ENCODE results near the gene HPRT1. TPM values are rescaled to one million over a fixed set of nuclear protein-coding genes. Genes with fewer than 3 reads are reported as not detected.

Gene HPRT1
- total RNA-seq, 1 donor from 2014 or later, result 17.8 TPM

GRCh38 chrX:134452596-134452995 lies 7.4 kb upstream of the HPRT1 start:
- Mint-ChIP-seq H3K27ac (no peak overlapping the region), H3K27me3 (ENCODE audit: low read depth) (no peaks in the 10 kb centered on the region), H3K4me3 (no peak overlapping the region), H3K9me3 (peaks cover 20% of the 10 kb centered on the region), H3K4me1 (no peaks in the 10 kb centered on the region), H3K36me3 (no peaks in the 10 kb centered on the region)
- no peak for DNase-seq (ENCODE audit: low spot score in 2 of 2, unreplicated experiment in 2 of 2)
- TF ChIP-seq CTCF (IDR thresholded peaks at IDR 0.05; ENCODE audit: unreplicated experiment), result no peak

- TF ChIP-seq CTCF (IDR thresholded peaks at IDR 0.05; ENCODE audit: unreplicated experiment), result no peak
- Mint-ChIP-seq H3K27me3 (ENCODE audit: low read depth) (no peaks in the 10 kb centered on the region), H3K4me3 (no peak overlapping the region), H3K4me1 (no peaks in the 10 kb centered on the region), H3K36me3 (no peaks in the 10 kb centered on the region), H3K27ac (no peak overlapping the region), H3K9me3 (peaks cover 21% of the 10 kb centered on the region)
- no peak for DNase-seq (ENCODE audit: low spot score in 2 of 2, unreplicated experiment in 2 of 2)
These were observed 6.3 kb upstream of the HPRT1 start for GRCh38 chrX:134453631-134454030.

- Mint-ChIP-seq H3K36me3 (no peaks in the 10 kb centered on the region), H3K4me3 (no peak overlapping the region), H3K4me1 (no peaks in the 10 kb centered on the region), H3K27ac (no peak overlapping the region), H3K9me3 (peaks cover 21% of the 10 kb centered on the region), H3K27me3 (ENCODE audit: low read depth) (no peaks in the 10 kb centered on the region)
- no peak for TF ChIP-seq CTCF (IDR thresholded peaks at IDR 0.05; ENCODE audit: unreplicated experiment)
- no peak for DNase-seq (ENCODE audit: low spot score in 2 of 2, unreplicated experiment in 2 of 2)
These were observed 5.5 kb upstream of the HPRT1 start for GRCh38 chrX:134454506-134454905.

GRCh38 chrX:134457708-134458107 lies 2.3 kb upstream of the HPRT1 start:
- Mint-ChIP-seq H3K9me3 (peaks cover 11% of the 10 kb centered on the region), H3K4me1 (peaks cover 7% of the 10 kb centered on the region), H3K27ac (no peak overlapping the region), H3K36me3 (no peaks in the 10 kb centered on the region), H3K4me3 (no peak overlapping the region), H3K27me3 (ENCODE audit: low read depth) (no peaks in the 10 kb centered on the region)
- no peak for TF ChIP-seq CTCF (IDR thresholded peaks at IDR 0.05; ENCODE audit: unreplicated experiment)
- no peak for DNase-seq (ENCODE audit: low spot score in 2 of 2, unreplicated experiment in 2 of 2)

GRCh38 chrX:134459683-134460004 lies 321 bp upstream of the HPRT1 start:
- Mint-ChIP-seq H3K27me3 (ENCODE audit: low read depth) (no peaks in the 10 kb centered on the region), H3K4me3 (peak overlapping the region; percentile 76), H3K36me3 (no peaks in the 10 kb centered on the region), H3K9me3 (peaks cover 13% of the 10 kb centered on the region), H3K4me1 (peaks cover 7% of the 10 kb centered on the region), H3K27ac (peak overlapping the region; percentile 71)
- TF ChIP-seq CTCF (IDR thresholded peaks at IDR 0.05; ENCODE audit: unreplicated experiment), result no peak
- no peak for DNase-seq (ENCODE audit: low spot score in 2 of 2, unreplicated experiment in 2 of 2)

DNA sequence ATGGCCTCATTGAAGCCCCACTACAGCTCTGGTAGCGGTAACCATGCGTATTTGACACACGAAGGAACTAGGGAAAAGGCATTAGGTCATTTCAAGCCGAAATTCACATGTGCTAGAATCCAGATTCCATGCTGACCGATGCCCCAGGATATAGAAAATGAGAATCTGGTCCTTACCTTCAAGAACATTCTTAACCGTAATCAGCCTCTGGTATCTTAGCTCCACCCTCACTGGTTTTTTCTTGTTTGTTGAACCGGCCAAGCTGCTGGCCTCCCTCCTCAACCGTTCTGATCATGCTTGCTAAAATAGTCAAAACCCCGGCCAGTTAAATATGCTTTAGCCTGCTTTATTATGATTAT lies 876 bp downstream of the HPRT1 start:
- H3K4me3 Mint-ChIP-seq, result peak overlapping the region; percentile 76
- DNase-seq (ENCODE audit: low spot score in 2 of 2, unreplicated experiment in 2 of 2), result no peak
- no peaks in the 10 kb centered on the region for H3K27me3 Mint-ChIP-seq (ENCODE audit: low read depth)
- H3K36me3 Mint-ChIP-seq, result no peaks in the 10 kb centered on the region
- peaks cover 8% of the 10 kb centered on the region for H3K9me3 Mint-ChIP-seq
- H3K27ac Mint-ChIP-seq, result no peak overlapping the region
- no peak for TF ChIP-seq CTCF (IDR thresholded peaks at IDR 0.05; ENCODE audit: unreplicated experiment)
- peaks cover 7% of the 10 kb centered on the region for H3K4me1 Mint-ChIP-seq

Data from mesothelial cell of epicardium (in vitro differentiated cells).